Stimulated activated CD4-positive, alpha-beta T cell treated with anti-CD3 and anti-CD28 coated beads, Interleukin-2, amount 100 ng/mL, for 48 hours (primary cell): ENCODE results near the gene LYPLAL1.

ENCODE experiments used
- DNase-seq, 2 donors: peaks; one replicate each; pipeline ENCODE4 v3.0.0-alpha.2; 2020

LYPLAL1 gene

GRCh38 chr1:219173758-219174459, at the start of gene LYPLAL1:
LYPLAL1 (plus strand) TSS chr1:219173878; CDS start chr1:219173891, 13 bp downstream.
- DNase-seq = peak; percentile 80 to 83

GRCh38 chr1:219124163-219124562, 49.5 kb upstream of the LYPLAL1 start:
- DNase-seq = no peak

GRCh38 chr1:219125342-219125741, 48.3 kb upstream of the LYPLAL1 start:
- DNase-seq = no peak

GRCh38 chr1:219126377-219126776, 47.3 kb upstream of the LYPLAL1 start:
- no peak for DNase-seq

GRCh38 chr1:219128957-219129356, 44.7 kb upstream of the LYPLAL1 start:
- no peak for DNase-seq

GRCh38 chr1:219130366-219130935, 43.2 kb upstream of the LYPLAL1 start:
- no peak for DNase-seq

- no peak for DNase-seq
Measured at GRCh38 chr1:219132939-219133338, 40.7 kb upstream of the LYPLAL1 start.

- DNase-seq = no peak
Measured at GRCh38 chr1:219138747-219139146, 34.9 kb upstream of the LYPLAL1 start.

- no peak for DNase-seq
Measured at GRCh38 chr1:219140303-219140877, 33.3 kb upstream of the LYPLAL1 start.

GRCh38 chr1:219143735-219144134, 29.9 kb upstream of the LYPLAL1 start:
- no peak for DNase-seq

GRCh38 chr1:219144658-219145315, 28.9 kb upstream of the LYPLAL1 start:
- DNase-seq = no peak

- no peak for DNase-seq
Measured at GRCh38 chr1:219147571-219148019, 26.1 kb upstream of the LYPLAL1 start.

- no peak for DNase-seq
Measured at GRCh38 chr1:219149009-219149577, 24.6 kb upstream of the LYPLAL1 start.

- no peak for DNase-seq
Measured at GRCh38 chr1:219149953-219150352, 23.7 kb upstream of the LYPLAL1 start.

- DNase-seq = no peak
Measured at GRCh38 chr1:219150913-219151312, 22.8 kb upstream of the LYPLAL1 start.

- no peak for DNase-seq
Measured at GRCh38 chr1:219151467-219151866, 22.2 kb upstream of the LYPLAL1 start.

- no peak for DNase-seq
Measured at GRCh38 chr1:219152751-219153150, 20.9 kb upstream of the LYPLAL1 start.

- DNase-seq = no peak
Measured at GRCh38 chr1:219153723-219154122, 20.0 kb upstream of the LYPLAL1 start.

GRCh38 chr1:219155135-219155534, 18.5 kb upstream of the LYPLAL1 start:
- DNase-seq = no peak

- DNase-seq = no peak
Measured at GRCh38 chr1:219159946-219160645, 13.6 kb upstream of the LYPLAL1 start.

GRCh38 chr1:219160967-219161366, 12.7 kb upstream of the LYPLAL1 start:
- no peak for DNase-seq

- no peak for DNase-seq
Measured at GRCh38 chr1:219161371-219161770, 12.3 kb upstream of the LYPLAL1 start.
